Measurements from ENCODE around the gene ATIC.
"Not testable (repeated sequence)": the region's sequence is repeated elsewhere in the genome, so short reads cannot be mapped to it uniquely, and the experiment has no call there.

The ATIC gene

GRCh38 chr2:215315301-215315700, 3.4 kb downstream of the ATIC start:
- no peak for DNase-seq (ENCODE audit: low spot score)

GRCh38 chr2:215316336-215316735, 4.5 kb downstream of the ATIC start:
- DNase-seq (ENCODE audit: low spot score) = no peak

GRCh38 chr2:215319500-215319899, 7.6 kb downstream of the ATIC start:
- no peak for DNase-seq (ENCODE audit: low spot score)

- DNase-seq (ENCODE audit: low spot score) = no peak
These were observed 8.2 kb downstream of the ATIC start for GRCh38 chr2:215320102-215320501.

- DNase-seq (ENCODE audit: low spot score) = no peak
These were observed 8.8 kb downstream of the ATIC start for GRCh38 chr2:215320679-215321078.

- DNase-seq (ENCODE audit: low spot score) = no peak
These were observed 13.0 kb downstream of the ATIC start for GRCh38 chr2:215324811-215325210.

GRCh38 chr2:215328066-215328465, 16.2 kb downstream of the ATIC start:
- DNase-seq (ENCODE audit: low spot score) = no peak

- no peak for DNase-seq (ENCODE audit: low spot score)
These were observed 21.2 kb downstream of the ATIC start for GRCh38 chr2:215332872-215333595.

- DNase-seq (ENCODE audit: low spot score) = no peak
These were observed 27.2 kb downstream of the ATIC start for GRCh38 chr2:215338883-215339679.

- DNase-seq (ENCODE audit: low spot score) = no peak
These were observed 36.0 kb downstream of the ATIC start for GRCh38 chr2:215347878-215348277.

- no peak for DNase-seq (ENCODE audit: low spot score)
These were observed 40.7 kb downstream of the ATIC start for GRCh38 chr2:215352602-215353001.

- no peak for DNase-seq (ENCODE audit: low spot score)
These were observed 43.2 kb downstream of the ATIC start for GRCh38 chr2:215354771-215355695.

- DNase-seq (ENCODE audit: low spot score) = no peak
These were observed 43.9 kb downstream of the ATIC start for GRCh38 chr2:215355801-215356200.

GRCh38 chr2:215356334-215356947, 44.6 kb downstream of the ATIC start:
- no peak for DNase-seq (ENCODE audit: low spot score)

- DNase-seq (ENCODE audit: low spot score) = no peak
These were observed 45.1 kb downstream of the ATIC start for GRCh38 chr2:215356948-215357461.

- DNase-seq (ENCODE audit: low spot score) = no peak
These were observed 45.8 kb downstream of the ATIC start for GRCh38 chr2:215357660-215358059.

- no peak for DNase-seq (ENCODE audit: low spot score)
These were observed 46.5 kb downstream of the ATIC start for GRCh38 chr2:215358312-215358845.

GRCh38 chr2:215358891-215359575, 47.2 kb downstream of the ATIC start:
- no peak for DNase-seq (ENCODE audit: low spot score)

- no peak for DNase-seq (ENCODE audit: low spot score)
These were observed 47.7 kb downstream of the ATIC start for GRCh38 chr2:215359576-215359922.

- DNase-seq (ENCODE audit: low spot score) = not testable (repeated sequence)
These were observed 48.2 kb downstream of the ATIC start for GRCh38 chr2:215360059-215360458.

GRCh38 chr2:215360596-215360995, 48.7 kb downstream of the ATIC start:
- no peak for DNase-seq (ENCODE audit: low spot score)
